ENCODE results near the gene MC2R. TPM values are rescaled to one million over a fixed set of nuclear protein-coding genes. Genes with fewer than 3 reads are reported as not detected.

The MC2R gene
- total RNA-seq, 2 experiments from 2014 or later = not detected

GRCh38 chr18:13934058-13934457 lies 18.7 kb upstream of the MC2R start:
- no peaks in the 10 kb centered on the region for H3K4me1 Mint-ChIP-seq (ENCODE audit: low read depth)
- intact Hi-C loops (cut with micrococcal nuclease) = loop anchor here (5.0 to 10.0 kb wide), 2 partner anchors 38 to 49 kb away; no protein-coding TSS in a partner anchor
- POLR2A ChIA-PET = no interaction called here
- TF ChIP-seq CTCF (IDR thresholded peaks at IDR 0.05) = no peak
- H3K4me3 Mint-ChIP-seq = no peak overlapping the region
- DNase-seq = no peak
- peaks cover under 1% of the 10 kb centered on the region for H3K9me3 Mint-ChIP-seq
- no peaks in the 10 kb centered on the region for H3K36me3 Mint-ChIP-seq (ENCODE audit: low read depth)
- no peaks in the 10 kb centered on the region for H3K27me3 Mint-ChIP-seq
- CTCF ChIA-PET = no interaction called here
- ATAC-seq = no peak
- no peak overlapping the region for H3K27ac Mint-ChIP-seq

- no peak for TF ChIP-seq CTCF (IDR thresholded peaks at IDR 0.05)
- no peaks in the 10 kb centered on the region for H3K27me3 Mint-ChIP-seq
- ATAC-seq (no peak), DNase-seq (no peak)
- ChIA-PET CTCF (no interaction called here), POLR2A (no interaction called here)
- no peak overlapping the region for H3K27ac Mint-ChIP-seq
- no peak overlapping the region for H3K4me3 Mint-ChIP-seq
- no peaks in the 10 kb centered on the region for H3K4me1 Mint-ChIP-seq (ENCODE audit: low read depth)
- intact Hi-C loops (cut with micrococcal nuclease) = loop anchor here (5.0 to 10.0 kb wide), 2 partner anchors 40 to 48 kb away; no protein-coding TSS in a partner anchor
- peaks cover 5% of the 10 kb centered on the region for H3K9me3 Mint-ChIP-seq
- H3K36me3 Mint-ChIP-seq (ENCODE audit: low read depth) = no peaks in the 10 kb centered on the region
Observed at GRCh38 chr18:13932285-13933025, 17.1 kb upstream of the MC2R start.

- ChIA-PET CTCF (no interaction called here), POLR2A (no interaction called here)
- Mint-ChIP-seq H3K36me3 (ENCODE audit: low read depth) (no peaks in the 10 kb centered on the region), H3K4me3 (no peak overlapping the region), H3K27me3 (no peaks in the 10 kb centered on the region), H3K9me3 (peaks cover 5% of the 10 kb centered on the region), H3K27ac (no peak overlapping the region), H3K4me1 (ENCODE audit: low read depth) (no peaks in the 10 kb centered on the region)
- ATAC-seq (no peak), DNase-seq (no peak)
- intact Hi-C loops (cut with micrococcal nuclease) = loop anchor here (5.0 to 10.0 kb wide), 2 partner anchors 41 to 46 kb away; no protein-coding TSS in a partner anchor
- TF ChIP-seq CTCF (IDR thresholded peaks at IDR 0.05) = no peak
Observed at GRCh38 chr18:13930964-13931363, 15.6 kb upstream of the MC2R start.

GRCh38 chr18:13923221-13923620 lies 7.9 kb upstream of the MC2R start:
- Mint-ChIP-seq H3K4me3 (no peak overlapping the region), H3K4me1 (ENCODE audit: low read depth) (no peaks in the 10 kb centered on the region), H3K27me3 (no peaks in the 10 kb centered on the region), H3K27ac (no peak overlapping the region), H3K36me3 (ENCODE audit: low read depth) (no peaks in the 10 kb centered on the region), H3K9me3 (no peaks in the 10 kb centered on the region)
- no peak for DNase-seq
- ATAC-seq = no peak
- intact Hi-C loops (cut with micrococcal nuclease) = no loop called here
- ChIA-PET POLR2A (no interaction called here), CTCF (no interaction called here)
- TF ChIP-seq CTCF (IDR thresholded peaks at IDR 0.05) = no peak

- intact Hi-C loops (cut with micrococcal nuclease) = no loop called here
- DNase-seq = no peak
- ATAC-seq = no peak
- ChIA-PET POLR2A (no interaction called here), CTCF (interaction anchor here (1.0 kb wide), 1 partner anchor 168 kb away, joined by 3 read pairs; no protein-coding TSS in a partner anchor)
- no peak for TF ChIP-seq CTCF (IDR thresholded peaks at IDR 0.05)
- no peaks in the 10 kb centered on the region for H3K36me3 Mint-ChIP-seq (ENCODE audit: low read depth)
- H3K9me3 Mint-ChIP-seq = no peaks in the 10 kb centered on the region
- H3K27me3 Mint-ChIP-seq = peaks cover 1% of the 10 kb centered on the region
- H3K4me3 Mint-ChIP-seq = no peak overlapping the region
- H3K4me1 Mint-ChIP-seq (ENCODE audit: low read depth) = no peaks in the 10 kb centered on the region
- no peak overlapping the region for H3K27ac Mint-ChIP-seq
Observed at GRCh38 chr18:13918898-13919297, 3.6 kb upstream of the MC2R start.

Data from activated CD8-positive, alpha-beta T cell treated with anti-CD3 and anti-CD28 coated beads for 36 hours (primary cell).